Smooth muscle cell (in vitro differentiated cells): Measurements from ENCODE around the gene HNRNPC. TPM values are rescaled to one million over a fixed set of nuclear protein-coding genes. Genes with fewer than 3 reads are reported as not detected.

ENCODE experiments used
- DNase-seq: peaks from one replicate; lab custom pipeline; 2025; ENCODE audit not compliant: unreplicated experiment; lab: John Stamatoyannopoulos, UW
- H2AFZ ChIP-seq: fragments of 200-600 bp; sonication (generic); 2 replicates; pipeline ENCODE4 v1.6.0; 2016; ENCODE audit warnings: antibody characterized with exemption, low read depth, mild to moderate bottlenecking
- H3F3A ChIP-seq: fragments of 200-600 bp; sonication (generic); 2 replicates; pipeline ENCODE4 v1.6.0; 2017; ENCODE audit warnings: antibody characterized with exemption, low read depth
- H3K27ac ChIP-seq: fragments of 200-600 bp; sonication (generic); 2 replicates; pipeline ENCODE4 v1.5.1; 2016; ENCODE audit warnings: low read depth, mild to moderate bottlenecking
- H3K27me3 ChIP-seq: fragments of 200-600 bp; sonication (generic); 2 replicates; pipeline ENCODE4 v1.6.1; 2016; ENCODE audit warnings: low read depth, mild to moderate bottlenecking
- H3K36me3 ChIP-seq: fragments of 200-600 bp; sonication (generic); 2 replicates; pipeline ENCODE4 v1.5.1; 2016; ENCODE audit warnings: low read depth
- H3K4me1 ChIP-seq: fragments of 200-600 bp; sonication (generic); 2 replicates; pipeline ENCODE4 v1.5.1; 2016; ENCODE audit warnings: low read depth
- H3K4me2 ChIP-seq: fragments of 200-600 bp; sonication (generic); 2 replicates; pipeline ENCODE4 v1.6.0; 2016; ENCODE audit warnings: mild to moderate bottlenecking
- H3K4me3 ChIP-seq: fragments of 200-600 bp; sonication (generic); 2 replicates; pipeline ENCODE4 v1.5.1; 2016; ENCODE audit warnings: mild to moderate bottlenecking
- H3K79me2 ChIP-seq: fragments of 200-600 bp; sonication (generic); 2 replicates; pipeline ENCODE4 v1.6.0; 2016; ENCODE audit warnings: low read depth, mild to moderate bottlenecking
- H3K9ac ChIP-seq: fragments of 200-600 bp; sonication (generic); 2 replicates; pipeline ENCODE4 v1.6.0; 2016; ENCODE audit warnings: low read depth
- H3K9me3 ChIP-seq: fragments of 200-600 bp; sonication (generic); replicated peaks from 2 replicates; pipeline ENCODE4 v1.5.1; 2016; ENCODE audit warnings: low read depth
- H4K20me1 ChIP-seq: fragments of 200-600 bp; sonication (generic); 2 replicates; pipeline ENCODE4 v1.6.0; 2016; ENCODE audit warnings: low read depth
- CTCF ChIP-seq: fragments of 200-600 bp; sonication (generic); IDR thresholded peaks from 2 replicates; pipeline ENCODE4 v1.5.1; 2017; ENCODE audit warnings: borderline replicate concordance, mild to moderate bottlenecking, antibody characterized with exemption; ENCODE audit not compliant: insufficient read depth, poor library complexity, severe bottlenecking
- WGBS: methylation state at CpG from one replicate; pipeline ENCODE4 v1.1.7; 2016; ENCODE audit warnings: low lambda C conversion rate; 5-methylcytosine and 5-hydroxymethylcytosine counted together
- polyA plus RNA-seq: library from polyadenylated mRNA; unstranded; fragments of >200 nt; fragmentation: Nextera tagmentation; extraction: Ambion mirVana; gene quantifications from 2 replicates; pipeline ENCODE4 v1.2.1, GENCODE V29; 2016
- total RNA-seq: library from RNA; depleted of rRNA; stranded (reverse); fragments of >200 nt; gene quantifications from 2 replicates; pipeline ENCODE4 v1.2.3, GENCODE V29; 2014

The HNRNPC gene
- total RNA-seq: 514 and 606 TPM in 2 replicates
- polyA plus RNA-seq: 408 TPM in 2 replicates

GRCh38 chr14:21269252-21270046 lies at the start of gene HNRNPC:
TSS of gene HNRNPC (minus strand) at chr14:21269442. CDS start at chr14:21234193, 35,249 bp downstream.
- WGBS: under 1% methylated on average over 49 of the region's 49 CpGs
- H3K4me1 ChIP-seq: peaks cover 41% of the 10 kb centered on the region
- H3K9me3 ChIP-seq: no peaks in the 10 kb centered on the region
- peak within 1 kb of the TSS; percentile 100 for H3K4me2 ChIP-seq
- no peaks in the 10 kb centered on the region for H3K27me3 ChIP-seq
- H2AFZ ChIP-seq: peak within 1 kb of the TSS; percentile 86
- peak within 1 kb of the TSS; percentile 99 for H3K9ac ChIP-seq
- peaks cover 47% of the 10 kb centered on the region for H4K20me1 ChIP-seq
- peak; percentile 97 for DNase-seq
- peak within 1 kb of the TSS; percentile 97 for H3K4me3 ChIP-seq
- H3K79me2 ChIP-seq: peaks cover 48% of the 10 kb centered on the region
- no peaks in the 10 kb centered on the region for H3K36me3 ChIP-seq
- TF ChIP-seq CTCF: no peak
- H3F3A ChIP-seq: peaks cover 32% of the 10 kb centered on the region
- H3K27ac ChIP-seq: peak within 1 kb of the TSS; percentile 89

GRCh38 chr14:21317398-21317797 lies 48.2 kb upstream of the HNRNPC start:
- H3K27me3 ChIP-seq: peaks cover 11% of the 10 kb centered on the region
- no peak overlapping the region for H3K4me2 ChIP-seq
- no peaks in the 10 kb centered on the region for H3K79me2 ChIP-seq
- no peak overlapping the region for H2AFZ ChIP-seq
- H4K20me1 ChIP-seq: no peaks in the 10 kb centered on the region
- DNase-seq: no peak
- no peaks in the 10 kb centered on the region for H3K36me3 ChIP-seq
- H3K9me3 ChIP-seq: no peaks in the 10 kb centered on the region
- H3K27ac ChIP-seq: no peak overlapping the region
- TF ChIP-seq CTCF: no peak
- no peak overlapping the region for H3K4me3 ChIP-seq
- 82% methylated on average over 3 of the region's 3 CpGs for WGBS
- H3K9ac ChIP-seq: no peak overlapping the region
- no peaks in the 10 kb centered on the region for H3F3A ChIP-seq
- H3K4me1 ChIP-seq: no peaks in the 10 kb centered on the region

- H4K20me1 ChIP-seq: no peaks in the 10 kb centered on the region
- H3K27ac ChIP-seq: no peak overlapping the region
- 93% methylated on average over 12 of the region's 12 CpGs for WGBS
- H3K4me2 ChIP-seq: no peak overlapping the region
- H3K27me3 ChIP-seq: peaks cover 4% of the 10 kb centered on the region
- TF ChIP-seq CTCF: no peak
- H3K4me1 ChIP-seq: peaks cover 4% of the 10 kb centered on the region
- no peaks in the 10 kb centered on the region for H3K36me3 ChIP-seq
- H3K9me3 ChIP-seq: no peaks in the 10 kb centered on the region
- H3K9ac ChIP-seq: no peak overlapping the region
- no peak for DNase-seq
- H3K4me3 ChIP-seq: no peak overlapping the region
- H2AFZ ChIP-seq: no peak overlapping the region
- no peaks in the 10 kb centered on the region for H3K79me2 ChIP-seq
- peaks cover under 1% of the 10 kb centered on the region for H3F3A ChIP-seq
Observed at GRCh38 chr14:21313512-21313911, 44.3 kb upstream of the HNRNPC start.
